BLaER1 treated with 17β-estradiol and CSF1 and Interleukin-3, amounts not matched to agents 10 nM and 100 nM (cell line): ENCODE measurements around the gene TMEM108.

ENCODE experiments used
- H3K27ac ChIP-seq, 11 experiments: shearing (Covaris generic); formaldehyde crosslinking; 2 replicates each; pipeline ENCODE4 v1.8.1; 2022
- H3K27me3 ChIP-seq, 11 experiments: shearing (Covaris generic); formaldehyde crosslinking; 2 replicates each; pipeline ENCODE4 v1.8.1; 2022
- H3K36me3 ChIP-seq, 11 experiments: shearing (Covaris generic); formaldehyde crosslinking; 2 replicates each; pipeline ENCODE4 v1.8.1; 2022
- H3K4me1 ChIP-seq, 10 experiments: shearing (Covaris generic); formaldehyde crosslinking; 2 replicates each; pipeline ENCODE4 v1.8.1; 2022
- H3K4me2 ChIP-seq, 11 experiments: shearing (Covaris generic); formaldehyde crosslinking; 2 replicates each; pipeline ENCODE4 v1.8.1; 2022
- H3K4me3 ChIP-seq, 10 experiments: shearing (Covaris generic); formaldehyde crosslinking; 2 replicates each; pipeline ENCODE4 v1.8.1; 2022
- H3K9ac ChIP-seq, 11 experiments: shearing (Covaris generic); formaldehyde crosslinking; 2 replicates each; pipeline ENCODE4 v1.8.1; 2022
- H3K9me3 ChIP-seq, 11 experiments: shearing (Covaris generic); formaldehyde crosslinking; replicated peaks in 1 of 11; 2 replicates each; pipeline ENCODE4 v1.8.1; 2022
- H4K20me1 ChIP-seq, 11 experiments: shearing (Covaris generic); formaldehyde crosslinking; 2 replicates each; pipeline ENCODE4 v1.8.1; 2022
- Cebpa-rat ChIP-seq, 11 experiments: shearing (Covaris generic); IDR thresholded peaks; 2 replicates each; pipeline ENCODE4 v1.8.1; 2022

Gene TMEM108

GRCh38 chr3:133367956-133368355 is 329.8 kb downstream of the TMEM108 start:
- TF ChIP-seq Cebpa-rat (IDR thresholded peaks at IDR 0.05): no peak
- Histone ChIP-seq H3K4me2 (no peak overlapping the region), H3K27me3 (no peaks in the 10 kb centered on the region), H3K9ac (no peak overlapping the region), H3K4me3 (no peak overlapping the region), H3K36me3 (no peaks in the 10 kb centered on the region), H3K27ac (no peak overlapping the region), H4K20me1 (no peaks in the 10 kb centered on the region), H3K9me3 (no peaks in the 10 kb centered on the region), H3K4me1 (no peaks in the 10 kb centered on the region)

GRCh38 chr3:133368371-133369067 is 330.3 kb downstream of the TMEM108 start:
- H3K36me3 ChIP-seq: no peaks in the 10 kb centered on the region
- no peak overlapping the region for H3K4me2 ChIP-seq
- no peak overlapping the region for H3K9ac ChIP-seq
- no peak for TF ChIP-seq Cebpa-rat (IDR thresholded peaks at IDR 0.05)
- no peak overlapping the region for H3K27ac ChIP-seq
- no peaks in the 10 kb centered on the region for H3K9me3 ChIP-seq
- H4K20me1 ChIP-seq: no peaks in the 10 kb centered on the region
- H3K27me3 ChIP-seq: no peaks in the 10 kb centered on the region
- no peaks in the 10 kb centered on the region for H3K4me1 ChIP-seq
- no peak overlapping the region for H3K4me3 ChIP-seq

DNA sequence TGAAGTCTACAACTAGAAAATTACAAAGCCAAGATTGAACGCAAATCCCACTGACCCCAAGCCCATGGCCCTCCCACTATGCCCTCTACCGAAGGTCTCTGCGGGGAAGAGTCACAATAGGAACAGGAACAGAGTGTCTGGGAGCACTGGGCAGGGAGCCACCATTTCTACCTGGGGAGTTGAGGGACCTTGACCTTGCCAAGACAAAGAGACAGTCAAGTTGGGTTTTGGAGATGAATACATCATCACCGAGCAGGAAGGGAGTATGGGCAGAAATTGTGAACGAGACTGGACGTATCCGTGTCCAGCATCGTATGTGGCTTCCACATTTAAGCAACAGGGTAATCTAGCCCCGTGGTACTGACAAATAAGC is 330.9 kb downstream of the TMEM108 start:
- no peaks in the 10 kb centered on the region for H3K36me3 ChIP-seq
- H3K27ac ChIP-seq: no peak overlapping the region
- no peak overlapping the region for H3K4me3 ChIP-seq
- no peak overlapping the region for H3K9ac ChIP-seq
- H4K20me1 ChIP-seq: no peaks in the 10 kb centered on the region
- no peaks in the 10 kb centered on the region for H3K9me3 ChIP-seq
- no peaks in the 10 kb centered on the region for H3K27me3 ChIP-seq
- no peak for TF ChIP-seq Cebpa-rat (IDR thresholded peaks at IDR 0.05)
- no peaks in the 10 kb centered on the region for H3K4me1 ChIP-seq
- no peak overlapping the region for H3K4me2 ChIP-seq

GRCh38 chr3:133371181-133371580 is 333.0 kb downstream of the TMEM108 start:
- no peaks in the 10 kb centered on the region for H4K20me1 ChIP-seq
- H3K36me3 ChIP-seq: no peaks in the 10 kb centered on the region
- no peak overlapping the region for H3K27ac ChIP-seq
- H3K27me3 ChIP-seq: no peaks in the 10 kb centered on the region
- H3K9me3 ChIP-seq: no peaks in the 10 kb centered on the region
- no peak for TF ChIP-seq Cebpa-rat (IDR thresholded peaks at IDR 0.05)
- H3K4me1 ChIP-seq: peaks cover 0 to 7% (median 0%) of the 10 kb centered on the region in 10 experiments; a peak in 6 of 20 replicates
- H3K4me2 ChIP-seq: no peak overlapping the region
- H3K9ac ChIP-seq: no peak overlapping the region
- no peak overlapping the region for H3K4me3 ChIP-seq

DNA sequence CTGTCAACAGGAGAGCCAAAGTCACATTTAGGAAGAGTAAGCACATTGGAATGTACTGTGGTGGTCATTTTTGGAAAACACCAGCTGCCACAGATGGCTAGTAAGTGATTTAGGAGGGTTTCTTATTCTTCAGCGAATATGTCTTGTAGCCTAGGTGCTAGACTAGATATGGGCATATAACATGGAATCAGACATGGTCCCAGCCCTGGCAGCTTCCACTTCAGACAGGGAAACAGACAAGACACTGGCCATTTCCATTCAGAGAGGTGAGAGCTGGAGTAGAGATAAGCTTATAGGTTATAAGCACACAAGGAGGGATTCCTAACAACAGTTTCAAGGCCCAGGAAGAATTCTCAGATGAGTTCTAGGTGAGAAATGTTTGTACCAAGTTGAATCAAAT is 333.5 kb downstream of the TMEM108 start:
- H3K9ac ChIP-seq: no peak overlapping the region
- H3K4me3 ChIP-seq: no peak overlapping the region
- TF ChIP-seq Cebpa-rat (IDR thresholded peaks at IDR 0.05): no peak
- H3K27ac ChIP-seq: no peak overlapping the region
- H3K4me2 ChIP-seq: no peak overlapping the region
- H3K4me1 ChIP-seq: peaks cover 0 to 7% (median 0%) of the 10 kb centered on the region in 10 experiments; a peak in 6 of 20 replicates
- H3K9me3 ChIP-seq: no peaks in the 10 kb centered on the region
- H4K20me1 ChIP-seq: no peaks in the 10 kb centered on the region
- H3K27me3 ChIP-seq: no peaks in the 10 kb centered on the region
- H3K36me3 ChIP-seq: no peaks in the 10 kb centered on the region

GRCh38 chr3:133374708-133375402 is 336.7 kb downstream of the TMEM108 start:
- no peaks in the 10 kb centered on the region for H3K36me3 ChIP-seq
- H3K4me3 ChIP-seq: no peak overlapping the region
- TF ChIP-seq Cebpa-rat (IDR thresholded peaks at IDR 0.05): no peak
- H3K27ac ChIP-seq: no peak overlapping the region
- peaks cover 0 to 7% (median 0%) of the 10 kb centered on the region in 10 experiments; a peak in 6 of 20 replicates for H3K4me1 ChIP-seq
- H3K27me3 ChIP-seq: no peaks in the 10 kb centered on the region
- peak overlapping the region in 2 of 11 experiments; percentile 4 to 5; a peak in 2 of 22 replicates for H3K4me2 ChIP-seq
- H4K20me1 ChIP-seq: no peaks in the 10 kb centered on the region; a peak in 1 of 22 replicates
- no peak overlapping the region for H3K9ac ChIP-seq
- no peaks in the 10 kb centered on the region for H3K9me3 ChIP-seq

GRCh38 chr3:133375403-133375745 is 337.2 kb downstream of the TMEM108 start:
- peaks cover 0 to 7% (median 0%) of the 10 kb centered on the region in 10 experiments; a peak in 6 of 20 replicates for H3K4me1 ChIP-seq
- no peaks in the 10 kb centered on the region for H3K36me3 ChIP-seq
- no peaks in the 10 kb centered on the region for H3K27me3 ChIP-seq
- no peak overlapping the region for H3K4me3 ChIP-seq
- no peak overlapping the region for H3K9ac ChIP-seq
- H3K4me2 ChIP-seq: 0 out of 22 replicates have a peak overlapping the region, but pooled peaks of 1 of the 11 experiments have one; percentile 4
- no peak overlapping the region for H3K27ac ChIP-seq
- no peaks in the 10 kb centered on the region; a peak in 1 of 22 replicates for H4K20me1 ChIP-seq
- no peak for TF ChIP-seq Cebpa-rat (IDR thresholded peaks at IDR 0.05)
- no peaks in the 10 kb centered on the region for H3K9me3 ChIP-seq

DNA sequence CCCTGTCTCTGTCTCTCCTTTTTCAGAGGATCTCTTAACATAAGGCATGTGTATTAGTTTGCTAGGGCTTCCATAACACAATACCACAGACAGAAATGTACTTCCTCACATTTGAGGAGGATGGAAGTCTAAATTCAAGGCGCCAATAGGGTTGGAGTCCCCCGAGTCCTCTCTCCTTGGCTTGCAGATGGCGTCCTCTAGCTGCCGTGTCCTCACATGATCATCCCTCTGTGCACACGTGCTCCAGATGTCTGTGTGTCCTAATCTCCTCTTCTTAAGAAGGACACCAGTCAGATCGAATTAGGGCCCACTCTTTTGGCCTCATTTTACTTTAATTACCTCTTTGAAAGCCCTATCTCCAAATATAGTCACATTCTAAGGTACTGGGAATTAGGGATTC is 338.6 kb downstream of the TMEM108 start:
- H3K27ac ChIP-seq: no peak overlapping the region
- no peak for TF ChIP-seq Cebpa-rat (IDR thresholded peaks at IDR 0.05)

GRCh38 chr3:133377396-133377795 is 339.2 kb downstream of the TMEM108 start:
- Histone ChIP-seq H3K4me1 (peaks cover 0 to 7% (median 0%) of the 10 kb centered on the region in 10 experiments; a peak in 6 of 20 replicates), H3K9me3 (no peaks in the 10 kb centered on the region), H3K9ac (no peak overlapping the region), H3K36me3 (no peaks in the 10 kb centered on the region), H4K20me1 (no peaks in the 10 kb centered on the region; a peak in 1 of 22 replicates), H3K27ac (no peak overlapping the region), H3K4me3 (no peak overlapping the region), H3K4me2 (no peak overlapping the region), H3K27me3 (no peaks in the 10 kb centered on the region)
- TF ChIP-seq Cebpa-rat (IDR thresholded peaks at IDR 0.05): no peak

More for the DNA sequence above, 338.6 kb downstream of the TMEM108 start:
- Histone ChIP-seq H3K4me1 (peaks cover 0 to 7% (median 0%) of the 10 kb centered on the region in 10 experiments; a peak in 6 of 20 replicates), H3K27me3 (no peaks in the 10 kb centered on the region), H3K9me3 (no peaks in the 10 kb centered on the region), H3K36me3 (no peaks in the 10 kb centered on the region), H3K9ac (no peak overlapping the region), H4K20me1 (no peaks in the 10 kb centered on the region; a peak in 1 of 22 replicates), H3K4me2 (no peak overlapping the region), H3K4me3 (no peak overlapping the region)
